GM19025 (cell line): ENCODE measurements around the gene ARL5C.

Experiments
- ATAC-seq: cut with Tn5 transposase; IDR thresholded peaks from one replicate; pipeline ENCODE4 v1.9.1; 2021; ENCODE audit warnings: mild to moderate bottlenecking, low read depth, moderate library complexity; ENCODE audit not compliant: unreplicated experiment

The ARL5C gene, protein sequence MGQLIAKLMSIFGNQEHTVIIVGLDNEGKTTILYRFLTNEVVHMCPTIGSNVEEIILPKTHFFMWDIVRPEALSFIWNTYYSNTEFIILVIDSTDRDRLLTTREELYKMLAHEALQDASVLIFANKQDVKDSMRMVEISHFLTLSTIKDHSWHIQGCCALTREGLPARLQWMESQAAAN

DNA sequence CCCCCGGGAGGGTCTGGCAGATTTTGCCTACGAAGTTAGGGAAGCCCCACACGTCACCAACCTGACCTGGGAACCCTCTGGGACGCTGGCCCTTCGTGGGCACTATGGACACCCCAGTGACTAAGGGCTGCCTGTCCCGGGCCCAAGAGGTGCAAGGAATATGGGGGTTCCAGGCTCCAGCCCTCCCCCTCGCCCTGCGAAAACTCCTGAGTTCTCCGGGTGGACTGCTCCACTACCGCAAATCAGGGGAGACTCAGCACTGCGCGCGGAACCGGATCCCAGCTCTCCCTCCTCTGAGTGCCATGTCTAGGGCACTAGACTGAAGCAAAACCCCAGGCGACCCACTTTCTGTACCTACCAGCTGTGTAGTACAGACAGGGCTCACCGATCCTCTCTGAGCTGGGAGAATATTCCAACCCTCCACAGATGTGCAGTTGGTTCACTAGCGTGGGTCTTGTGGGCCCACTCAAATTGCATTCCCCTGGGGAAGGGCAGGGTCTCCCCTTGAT is at the start of gene ARL5C:
TSS of gene ARL5C (minus strand) at position 321 of the 509 bp plus-strand sequence. CDS start 401 bp downstream, outside the sequence.
- no peak for ATAC-seq

DNA sequence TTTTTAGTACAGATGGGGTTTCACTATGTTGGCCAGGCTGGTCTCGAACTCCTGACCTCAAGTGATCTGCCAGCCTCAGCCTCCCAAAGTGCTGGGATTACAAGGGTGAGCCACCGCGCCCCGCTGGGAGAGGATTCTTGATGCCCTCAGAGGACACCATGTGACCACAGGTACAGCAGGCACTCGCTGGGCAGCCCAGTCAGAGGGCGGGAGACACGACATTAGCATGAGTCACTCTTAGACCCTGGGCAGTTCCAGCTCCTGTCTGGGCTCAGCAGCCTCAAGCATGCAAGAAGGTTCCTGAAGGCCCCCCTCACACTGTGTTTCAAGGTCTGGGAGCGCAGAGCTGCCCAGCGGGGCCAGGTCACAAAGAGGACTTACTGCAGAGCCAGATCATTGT is 47.9 kb upstream of the ARL5C start:
- ATAC-seq, result no peak

DNA sequence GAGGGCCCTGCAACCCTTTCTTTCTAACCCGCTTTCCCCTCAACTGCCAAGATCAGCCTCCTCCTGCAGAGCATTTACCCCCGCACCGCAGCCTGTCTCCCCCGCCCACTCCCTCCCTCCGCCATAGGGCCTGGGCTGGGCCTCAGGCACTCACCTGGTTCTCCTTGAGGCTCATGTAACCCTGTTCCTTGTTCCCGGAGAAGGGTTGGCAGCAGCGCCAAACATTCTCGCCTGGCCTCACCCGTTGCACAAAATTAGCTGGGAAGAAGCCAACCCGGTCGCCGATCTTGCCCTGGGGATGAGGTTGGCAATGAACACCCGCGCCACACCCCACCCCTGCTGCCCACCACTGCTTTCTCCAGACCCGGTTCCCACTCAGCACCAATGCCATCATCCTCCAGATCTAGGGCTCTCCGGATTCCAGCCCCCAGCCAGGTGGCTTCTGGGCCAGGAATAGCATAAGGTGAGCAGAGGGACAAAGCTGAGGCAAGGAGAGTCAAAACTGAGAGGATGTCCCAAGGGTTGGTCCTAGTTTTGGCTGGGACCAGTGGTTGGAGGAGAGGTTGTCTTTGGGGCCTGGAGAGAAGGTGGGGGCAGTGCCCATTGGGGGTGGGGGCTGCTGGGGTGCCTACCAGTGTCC is 47.0 kb upstream of the ARL5C start:
- no peak for ATAC-seq

DNA sequence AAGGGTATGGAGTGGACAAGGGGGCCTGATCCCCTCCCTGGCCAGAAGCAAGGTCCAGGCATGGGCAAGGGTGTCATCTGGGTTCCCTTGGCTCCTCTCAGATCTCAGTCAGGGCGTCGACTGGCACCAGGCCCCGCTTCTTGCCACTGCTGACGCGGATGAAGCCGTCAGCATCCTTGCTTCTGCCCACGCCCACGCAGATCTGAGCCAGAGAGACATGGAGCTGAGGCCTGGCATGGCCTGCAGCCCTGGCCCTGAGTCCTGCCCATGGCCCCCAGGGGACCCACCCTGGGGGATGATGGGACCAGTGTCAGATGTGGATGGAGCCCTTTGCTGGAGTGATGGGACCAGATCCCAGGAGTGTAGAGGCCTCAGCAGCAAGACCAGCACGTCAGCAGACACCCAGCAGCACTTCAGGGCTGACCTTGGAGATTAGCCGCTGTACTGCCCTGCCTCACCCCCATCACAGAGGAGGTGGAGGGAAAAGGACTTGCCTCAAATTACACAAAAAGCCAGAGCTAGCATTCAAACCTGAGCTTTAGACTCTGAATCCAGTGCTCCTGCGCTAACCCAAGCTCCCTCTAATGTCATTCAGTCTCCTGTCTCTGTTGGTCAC is 46.3 kb upstream of the ARL5C start:
- no peak for ATAC-seq

DNA sequence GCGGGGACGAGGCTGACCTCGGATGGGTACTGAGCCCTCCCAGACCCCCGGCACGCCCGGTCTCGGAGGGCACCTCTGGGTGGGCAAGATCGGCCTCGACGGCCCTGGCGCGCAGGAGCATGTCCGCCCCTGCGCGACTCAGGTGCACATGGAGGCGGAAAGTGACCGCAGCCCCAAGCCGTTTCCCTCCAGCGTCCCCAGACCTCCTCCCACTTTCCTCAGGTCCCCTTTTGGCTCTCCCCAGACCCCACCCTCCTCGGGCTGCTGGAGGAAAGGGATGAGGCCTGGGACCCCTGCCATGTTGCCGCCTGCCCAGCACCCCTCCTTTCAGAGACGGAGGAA is 44.1 kb upstream of the ARL5C start:
- no peak for ATAC-seq

DNA sequence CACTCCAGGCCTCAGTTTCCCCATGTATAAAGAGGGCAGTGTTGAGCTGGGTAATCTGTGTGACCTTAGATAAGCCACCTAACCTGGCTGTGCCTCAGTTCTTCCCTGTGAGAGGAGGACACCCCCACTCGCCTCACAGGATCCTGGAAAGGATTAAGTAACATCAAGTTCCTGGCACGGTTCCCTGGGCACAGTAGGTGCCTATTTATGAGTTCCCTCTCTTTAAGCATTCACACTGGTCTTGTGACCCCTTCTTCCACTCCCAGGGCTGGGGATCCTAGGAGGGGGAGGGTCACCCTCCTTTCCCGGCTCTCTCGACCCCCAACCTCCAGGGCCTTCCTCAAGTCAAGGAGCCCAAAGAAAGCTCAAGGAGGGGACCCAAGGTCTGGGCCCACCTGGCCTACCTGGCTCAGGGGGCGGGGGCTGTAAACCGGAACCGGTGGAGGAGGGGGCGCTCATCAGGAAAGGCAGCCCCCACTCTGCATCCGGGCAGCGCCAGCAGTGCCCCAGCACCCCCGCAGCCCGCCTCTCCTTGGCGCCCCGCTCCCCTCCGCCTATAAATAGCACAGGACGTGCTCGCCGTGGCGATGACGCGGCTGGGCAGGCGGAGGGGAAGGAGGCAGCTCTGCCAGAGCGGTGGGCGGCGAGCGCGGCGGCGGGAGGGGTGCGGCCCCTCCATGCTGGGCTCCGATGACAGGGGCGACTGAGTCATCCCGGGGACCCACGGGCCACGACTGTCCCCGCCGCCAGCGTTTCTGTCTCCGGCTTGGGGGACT is 43.5 kb upstream of the ARL5C start:
- no peak for ATAC-seq

DNA sequence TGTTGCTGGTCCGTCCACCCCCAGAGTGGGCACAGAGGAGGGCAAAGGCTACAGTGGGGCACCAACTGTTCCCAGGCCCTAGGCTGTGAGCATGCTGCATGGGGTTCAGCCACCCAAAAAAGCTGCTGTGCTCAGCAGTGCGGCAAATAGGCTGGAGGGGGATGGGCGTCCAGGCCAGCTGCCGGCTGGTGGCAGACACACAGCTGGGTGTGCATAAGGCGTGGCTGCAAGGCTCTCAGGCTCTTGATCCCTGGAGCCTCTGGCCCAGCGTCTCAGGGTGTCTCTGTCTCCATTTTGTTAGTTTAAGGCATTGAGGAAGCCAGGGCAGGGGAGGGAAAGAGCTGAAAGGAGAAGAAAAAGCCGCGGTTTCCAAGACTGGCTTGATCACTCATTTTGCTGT is 42.9 kb upstream of the ARL5C start:
- ATAC-seq, result no peak

DNA sequence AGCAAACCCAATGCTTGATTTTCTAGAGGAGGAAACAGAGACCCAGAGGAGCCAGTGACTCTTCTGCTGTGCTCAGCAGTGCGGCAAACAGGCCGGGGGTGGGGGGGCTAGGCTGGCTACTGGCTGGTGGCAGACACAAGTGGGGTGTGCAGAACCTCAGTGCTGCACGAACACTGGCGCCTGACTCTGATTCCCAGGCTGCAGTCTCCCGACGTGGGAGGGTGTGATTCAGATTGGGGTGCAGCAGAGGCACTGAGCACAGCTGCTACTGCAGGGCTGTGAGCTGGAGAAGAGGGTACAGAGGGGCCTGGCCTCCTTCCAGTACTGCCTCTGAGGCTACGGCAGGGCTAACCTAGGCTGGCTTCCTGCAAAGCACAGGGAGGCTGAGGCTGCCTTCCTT is 42.2 kb upstream of the ARL5C start:
- no peak for ATAC-seq

DNA sequence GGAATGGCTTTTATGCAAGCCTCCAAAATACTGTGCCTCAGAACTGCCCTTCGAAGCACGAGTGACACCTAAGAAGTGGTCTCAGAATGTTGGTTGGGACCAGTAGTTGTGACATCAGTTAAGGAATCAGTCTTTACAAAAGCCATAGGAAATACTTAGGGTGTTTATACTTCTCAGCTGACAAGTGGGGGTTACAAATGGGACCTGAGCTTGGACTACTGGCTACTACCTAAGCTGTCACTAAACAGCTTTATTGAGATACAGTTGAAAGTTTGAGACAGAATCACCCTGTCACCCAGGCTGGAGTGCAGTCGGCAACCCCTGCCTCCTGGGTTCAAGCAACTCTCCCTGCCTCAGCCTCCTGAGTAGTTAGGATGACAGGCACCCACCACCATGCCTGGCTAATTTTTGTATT is 39.2 kb upstream of the ARL5C start:
- ATAC-seq, result no peak

DNA sequence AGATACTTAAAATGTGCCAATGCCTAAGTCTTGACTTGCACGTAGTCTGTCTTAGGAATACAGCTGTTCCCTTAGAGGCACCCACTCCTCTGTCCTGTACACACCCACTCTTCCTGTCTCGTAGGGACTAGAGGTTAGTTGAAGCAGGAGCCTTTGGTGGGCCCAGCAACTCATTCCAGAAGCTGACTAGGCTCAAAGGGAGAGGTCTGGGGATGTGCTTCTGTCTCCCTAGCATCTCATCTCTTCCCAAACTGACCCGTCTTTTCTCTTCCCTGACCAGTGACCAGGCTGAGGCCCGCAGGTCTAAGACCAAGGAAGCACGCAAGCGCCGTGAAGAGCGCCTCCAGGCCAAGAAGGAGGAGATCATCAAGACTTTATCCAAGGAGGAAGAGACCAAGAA is 38.3 kb upstream of the ARL5C start:
- ATAC-seq, result no peak

DNA sequence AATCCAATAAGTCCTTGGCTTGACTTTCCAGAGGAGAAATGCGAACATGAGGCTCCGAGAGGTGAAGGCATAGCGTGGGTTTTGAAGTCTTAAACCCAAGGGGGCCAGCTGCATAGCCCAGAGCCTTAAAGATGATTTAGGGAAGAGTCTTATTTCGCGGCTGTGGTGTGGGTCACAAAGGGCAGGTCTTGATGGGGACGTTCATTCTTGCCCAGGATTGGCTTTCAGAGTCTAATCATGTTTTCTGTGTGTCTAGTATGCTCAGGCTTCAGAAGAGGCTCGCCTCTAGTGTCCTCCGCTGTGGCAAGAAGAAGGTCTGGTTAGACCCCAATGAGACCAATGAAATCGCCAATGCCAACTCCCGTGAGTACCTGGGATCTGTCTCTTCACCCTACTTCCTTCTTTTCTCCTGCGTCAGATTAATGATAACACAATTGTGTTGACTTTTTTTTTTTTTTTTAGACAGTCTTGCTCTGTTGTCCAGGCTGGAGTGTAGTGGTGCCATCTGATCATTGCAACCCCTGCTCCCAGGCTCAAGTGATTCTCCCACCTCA is 35.1 kb upstream of the ARL5C start:
- ATAC-seq, result no peak

DNA sequence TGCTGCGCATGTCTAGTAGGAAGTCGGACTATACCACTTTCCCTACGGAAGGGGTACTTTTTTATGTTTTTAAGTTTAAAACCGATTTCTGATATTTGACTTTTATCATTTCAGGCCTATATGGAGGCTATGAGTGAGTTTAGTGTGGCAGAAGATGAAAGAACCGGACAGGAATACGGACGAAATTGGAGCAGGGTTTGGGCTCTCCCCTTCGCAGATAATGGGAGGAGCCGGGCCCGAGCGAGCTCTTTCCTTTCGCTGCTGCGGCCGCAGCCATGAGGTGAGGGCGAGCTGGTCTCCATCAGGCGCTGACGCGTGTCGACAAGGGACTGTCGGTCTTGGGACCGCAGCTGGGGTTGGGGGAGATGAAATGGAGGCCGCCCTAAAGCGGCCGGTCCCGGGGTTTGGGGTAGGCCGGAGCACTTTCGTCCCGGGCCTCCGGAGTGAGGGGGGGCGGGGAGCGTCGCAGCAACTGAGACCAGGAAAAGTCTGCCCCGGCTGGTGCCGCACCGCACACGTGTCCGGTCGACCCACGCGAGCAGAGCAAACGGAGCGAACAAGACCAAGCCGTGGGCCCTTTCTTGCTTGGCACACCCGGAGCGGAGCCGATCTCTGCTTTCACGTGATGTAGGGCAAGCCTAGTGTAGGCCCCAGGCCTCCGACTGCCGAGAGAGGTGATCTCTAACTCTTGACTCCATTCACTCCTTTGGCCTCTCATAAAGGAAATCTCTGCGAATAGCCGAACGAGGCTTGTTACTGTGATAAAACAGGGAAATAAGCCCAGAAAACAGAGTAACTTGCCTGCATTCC is 34.3 kb upstream of the ARL5C start, which contains the start of gene RPL19:
TSS of gene RPL19 (plus strand) at position 214 of the 810 bp plus-strand sequence. CDS start at position 276, 62 bp downstream.
- peak; percentile 48 for ATAC-seq

DNA sequence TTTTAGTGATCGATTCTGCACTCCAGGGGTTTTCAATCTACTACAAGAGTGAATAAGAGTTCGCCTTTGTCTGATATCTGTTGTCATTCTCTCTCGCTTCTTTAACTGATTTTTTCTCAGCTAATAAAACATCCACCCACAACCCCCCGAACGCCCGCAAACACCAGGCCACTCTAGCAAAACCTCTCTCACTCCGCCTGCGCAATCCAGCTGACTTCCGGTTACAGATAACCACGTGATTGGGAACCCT is 33.8 kb upstream of the ARL5C start:
- ATAC-seq, result peak; percentile 47

DNA sequence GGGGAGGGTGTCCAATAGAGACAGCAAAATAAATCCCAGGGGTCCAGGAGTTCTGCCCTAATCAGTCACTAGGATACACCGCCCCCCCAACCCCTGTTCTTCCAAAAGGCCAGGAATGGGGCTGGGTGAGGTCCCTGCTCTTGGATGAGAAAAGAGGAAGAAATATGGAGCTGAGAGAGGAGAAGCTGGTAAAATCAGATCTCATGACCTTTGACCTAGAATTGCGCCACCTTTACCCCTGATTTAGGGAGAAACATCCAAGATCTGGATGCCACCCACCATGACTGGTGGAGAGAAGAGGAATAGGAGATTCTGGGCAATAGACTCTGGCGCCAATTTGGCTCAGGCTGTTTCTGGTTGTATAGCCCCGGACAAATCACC is 32.2 kb upstream of the ARL5C start:
- ATAC-seq, result no peak

DNA sequence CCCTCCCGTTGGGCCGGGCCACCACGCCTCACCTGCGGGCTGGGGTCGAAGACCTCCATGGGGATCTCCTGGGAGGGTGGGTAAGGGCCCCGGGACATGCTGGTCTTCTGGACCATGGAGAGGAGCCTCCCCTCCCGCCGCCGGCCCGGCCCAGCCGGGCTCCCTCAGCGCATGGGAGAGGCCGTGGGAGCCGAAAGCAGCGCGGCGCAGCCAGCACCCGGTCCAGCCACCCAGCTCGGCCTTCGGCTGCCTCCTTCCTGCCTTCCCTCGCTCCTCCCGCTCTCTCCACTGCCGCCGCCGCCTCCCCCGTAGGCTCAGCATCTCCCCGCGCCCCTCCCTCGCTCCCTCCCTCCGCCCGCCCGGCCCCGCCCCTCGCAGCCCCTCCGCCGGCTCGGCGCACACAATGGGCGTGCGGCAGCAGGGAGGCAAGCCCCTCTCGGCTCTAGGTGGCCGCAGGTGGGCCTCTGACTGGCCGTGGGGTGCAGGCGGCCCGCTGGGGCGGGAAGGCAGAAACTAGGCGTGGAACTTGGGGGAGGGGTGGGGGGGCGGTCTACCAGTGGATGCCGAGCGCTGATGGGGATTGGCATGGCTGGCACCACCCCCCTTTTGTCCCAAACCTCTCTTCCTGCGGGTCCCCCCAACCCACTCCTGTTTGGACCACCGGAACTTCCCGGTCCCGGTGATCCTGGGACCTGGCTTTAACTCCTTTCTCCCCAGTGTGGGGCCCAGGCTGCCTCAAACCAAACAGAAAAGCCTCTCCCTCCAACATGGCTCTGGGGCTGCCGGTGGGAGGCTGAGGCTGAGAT is 31.6 kb upstream of the ARL5C start, which contains the start of gene CACNB1:
TSS of gene CACNB1 (minus strand) at position 290 of the 806 bp plus-strand sequence. CDS start at position 116, 174 bp downstream.
- ATAC-seq, result no peak

DNA sequence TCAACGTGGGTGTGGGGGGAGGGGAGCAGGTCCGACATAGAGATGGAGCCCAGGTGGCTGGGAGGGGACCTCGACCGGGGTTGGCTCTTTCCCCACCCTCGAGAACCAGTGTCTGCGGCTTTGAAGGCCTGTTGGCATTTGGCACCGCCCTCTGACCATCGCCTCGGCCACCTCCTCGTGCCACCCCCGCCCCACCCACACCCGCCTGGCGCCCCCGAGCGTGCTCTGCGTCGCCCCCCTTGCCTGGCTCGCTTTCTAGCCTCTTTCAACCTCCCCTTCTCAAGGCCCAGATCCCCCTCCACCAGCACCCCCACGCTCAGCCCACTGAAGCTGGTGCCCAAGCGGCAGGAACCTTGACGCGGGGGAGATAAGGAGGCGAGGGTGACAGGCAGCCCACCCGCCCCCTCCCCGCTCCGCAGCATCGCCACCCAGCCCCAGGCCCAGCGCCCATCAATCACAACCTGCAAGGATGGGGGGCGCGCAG is 30.9 kb upstream of the ARL5C start:
- no peak for ATAC-seq

DNA sequence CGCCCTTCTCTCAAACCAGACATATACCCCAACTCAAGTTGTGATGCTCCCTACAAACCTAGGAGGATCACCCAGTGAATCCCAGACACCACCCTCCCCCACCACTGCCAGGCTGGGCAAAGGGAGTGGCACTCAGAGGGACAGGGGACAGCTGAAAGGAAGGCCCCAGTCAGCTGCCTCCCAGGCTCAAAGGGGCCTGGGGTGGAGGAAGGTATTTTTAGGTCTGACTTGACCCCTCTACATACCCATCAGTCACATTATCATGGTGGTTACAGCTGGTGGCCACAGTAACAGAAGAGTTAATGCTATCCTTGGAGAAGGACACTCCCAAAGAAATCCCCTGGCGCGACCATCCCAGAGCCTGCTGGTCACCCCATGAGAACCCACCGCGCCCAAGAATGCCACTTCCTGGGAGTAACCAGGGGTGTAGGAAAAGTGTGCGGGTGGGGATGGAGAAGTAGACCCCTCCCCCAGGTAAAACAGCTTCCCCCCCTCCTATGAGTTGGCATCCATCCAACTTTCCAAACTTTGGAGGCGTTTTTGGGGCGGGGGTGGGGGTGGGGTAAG is 30.4 kb upstream of the ARL5C start:
- ATAC-seq, result no peak

DNA sequence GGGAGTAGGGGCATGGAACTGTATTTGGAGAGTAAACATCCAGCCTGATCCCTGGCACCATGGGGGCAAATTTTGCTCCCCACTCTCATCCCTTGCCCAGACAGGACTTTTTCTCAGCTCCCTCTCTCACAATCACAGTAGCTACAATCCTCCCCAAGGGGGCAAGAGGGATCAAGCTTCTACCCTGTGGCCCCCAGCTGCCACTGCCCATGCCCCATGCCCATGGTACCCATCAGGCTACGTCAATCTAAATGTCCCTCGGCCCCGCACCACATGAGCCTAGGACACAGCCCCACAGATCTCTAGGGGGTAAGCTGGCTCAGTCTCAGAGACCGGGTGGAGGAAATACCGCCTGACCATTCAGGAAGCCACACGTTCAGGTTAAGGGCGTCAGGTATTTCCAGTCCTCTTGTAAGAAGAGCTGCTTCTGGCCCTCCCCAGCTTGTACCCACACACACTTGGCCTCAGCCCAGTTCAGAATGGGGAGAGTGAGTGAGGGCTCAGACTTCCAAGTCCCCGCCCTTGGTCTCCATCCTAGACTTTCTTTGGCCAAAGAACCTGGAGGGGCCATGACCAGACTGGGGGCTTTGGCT is 29.7 kb upstream of the ARL5C start:
- no peak for ATAC-seq
